Embryonic facial prominence (tissue), 1 donor: ENCODE results near the gene ARHGAP24.
"Not testable (repeated sequence)": the region's sequence is repeated elsewhere in the genome, so short reads cannot be mapped to it uniquely, and the experiment has no call there.

ENCODE experiments used
- DNase-seq: peaks from one replicate; pipeline ENCODE4 v3.0.0-alpha.2; 2016; ENCODE audit errors: extremely low spot score

The ARHGAP24 gene

GRCh38 chr4:85815796-85816459 lies 341.0 kb downstream of the ARHGAP24 start:
- DNase-seq, result no peak

- no peak for DNase-seq
Observed at GRCh38 chr4:85818700-85819099, 343.8 kb downstream of the ARHGAP24 start.

GRCh38 chr4:85820101-85820500 lies 345.2 kb downstream of the ARHGAP24 start:
- not testable (repeated sequence) for DNase-seq

- DNase-seq, result no peak
Observed at GRCh38 chr4:85821688-85822455, 346.9 kb downstream of the ARHGAP24 start.

GRCh38 chr4:85823295-85823694 lies 348.3 kb downstream of the ARHGAP24 start:
- DNase-seq, result no peak

GRCh38 chr4:85824166-85824945 lies 349.4 kb downstream of the ARHGAP24 start:
- DNase-seq, result no peak

- DNase-seq, result no peak
Observed at GRCh38 chr4:85826060-85826678, 351.2 kb downstream of the ARHGAP24 start.

- DNase-seq, result no peak
Observed at GRCh38 chr4:85828027-85828890, 353.3 kb downstream of the ARHGAP24 start.

- no peak for DNase-seq
Observed at GRCh38 chr4:85829276-85830051, 354.5 kb downstream of the ARHGAP24 start.

- DNase-seq, result no peak
Observed at GRCh38 chr4:85831647-85832046, 356.7 kb downstream of the ARHGAP24 start.

- no peak for DNase-seq
Observed at GRCh38 chr4:85833302-85833701, 358.4 kb downstream of the ARHGAP24 start.

GRCh38 chr4:85834934-85835333 lies 360.0 kb downstream of the ARHGAP24 start:
- DNase-seq, result no peak

GRCh38 chr4:85836588-85837438 lies 361.9 kb downstream of the ARHGAP24 start:
- no peak for DNase-seq

GRCh38 chr4:85837439-85837733 lies 362.4 kb downstream of the ARHGAP24 start:
- DNase-seq, result no peak

- not testable (repeated sequence) for DNase-seq
Observed at GRCh38 chr4:85839981-85840451, 365.1 kb downstream of the ARHGAP24 start.

- DNase-seq, result no peak
Observed at GRCh38 chr4:85842540-85842939, 367.6 kb downstream of the ARHGAP24 start.

- not testable (repeated sequence) for DNase-seq
Observed at GRCh38 chr4:85853740-85854139, 378.8 kb downstream of the ARHGAP24 start.

GRCh38 chr4:85854546-85854945 lies 379.6 kb downstream of the ARHGAP24 start:
- DNase-seq, result no peak

- no peak for DNase-seq
Observed at GRCh38 chr4:85860066-85860740, 385.3 kb downstream of the ARHGAP24 start.
